ENCODE results near the gene MID2. TPM values are rescaled to one million over a fixed set of nuclear protein-coding genes. Genes with fewer than 3 reads are reported as not detected.

Gene MID2
- total and polyA plus RNA-seq, 2 experiments from 2014 or later = 0.84 to 2.1 TPM

- no peak for TF ChIP-seq REST (IDR thresholded peaks at IDR 0.05; ENCODE audit: unreplicated experiment)
- no peak for TF ChIP-seq CTCF (conservative IDR thresholded peaks at IDR 0.05; ENCODE audit: low read depth in 2 of 2)
Observed at GRCh38 chrX:107936434-107936730, 110.7 kb downstream of the MID2 start (continued).

GRCh38 chrX:107940095-107940494, 114.4 kb downstream of the MID2 start:
- H3K79me2 ChIP-seq (replicated peaks; ENCODE audit: insufficient read depth) = peaks cover 3% of the 10 kb centered on the region; the same call in 1 of the 2 replicates
- peaks cover 8% of the 10 kb centered on the region; the same call in 2 of the 3 replicates for H3K36me3 Mint-ChIP-seq (ENCODE audit: low read depth)
- no peaks in the 10 kb centered on the region for H3F3A ChIP-seq (replicated peaks; ENCODE audit: low read depth)
- no peak overlapping the region for H3K27ac ChIP-seq (ENCODE audit: low read depth)
- H3K4me2 ChIP-seq = no peak overlapping the region
- no peaks in the 10 kb centered on the region for H3K9me2 ChIP-seq (ENCODE audit: insufficient read depth)
- ATAC-seq (no peak), DNase-seq (ENCODE audit: low spot score) (no peak)
- H4K20me1 ChIP-seq (replicated peaks; ENCODE audit: insufficient read depth) = no peaks in the 10 kb centered on the region
- peaks cover 3% of the 10 kb centered on the region; the same call in 1 of the 3 replicates for H3K9me3 Mint-ChIP-seq
- H3K36me3 ChIP-seq (ENCODE audit: insufficient read depth) = peaks cover 6% of the 10 kb centered on the region; the same call in 1 of the 2 replicates
- peaks cover 8% of the 10 kb centered on the region; the same call in 2 of the 3 replicates for H3K4me1 Mint-ChIP-seq
- TF ChIP-seq ETS1 (IDR thresholded peaks at IDR 0.05) (no peak), CREB1 (CRISPR knock-in tag; IDR thresholded peaks at IDR 0.05; ENCODE audit: low read depth) (no peak), STAT1 (IDR thresholded peaks at IDR 0.05; ENCODE audit: unreplicated experiment) (no peak), EZH2 (IDR thresholded peaks at IDR 0.05; ENCODE audit: low read depth, unreplicated experiment) (no peak), CTCF (conservative IDR thresholded peaks at IDR 0.05; ENCODE audit: low read depth in 2 of 2) (no peak), NANOG (IDR thresholded peaks at IDR 0.05; ENCODE audit: borderline replicate concordance) (no peak), ZNF331 (CRISPR knock-in tag; IDR thresholded peaks at IDR 0.05; ENCODE audit: low read depth) (no peak)
- TF ChIP-seq, protein P1, sequence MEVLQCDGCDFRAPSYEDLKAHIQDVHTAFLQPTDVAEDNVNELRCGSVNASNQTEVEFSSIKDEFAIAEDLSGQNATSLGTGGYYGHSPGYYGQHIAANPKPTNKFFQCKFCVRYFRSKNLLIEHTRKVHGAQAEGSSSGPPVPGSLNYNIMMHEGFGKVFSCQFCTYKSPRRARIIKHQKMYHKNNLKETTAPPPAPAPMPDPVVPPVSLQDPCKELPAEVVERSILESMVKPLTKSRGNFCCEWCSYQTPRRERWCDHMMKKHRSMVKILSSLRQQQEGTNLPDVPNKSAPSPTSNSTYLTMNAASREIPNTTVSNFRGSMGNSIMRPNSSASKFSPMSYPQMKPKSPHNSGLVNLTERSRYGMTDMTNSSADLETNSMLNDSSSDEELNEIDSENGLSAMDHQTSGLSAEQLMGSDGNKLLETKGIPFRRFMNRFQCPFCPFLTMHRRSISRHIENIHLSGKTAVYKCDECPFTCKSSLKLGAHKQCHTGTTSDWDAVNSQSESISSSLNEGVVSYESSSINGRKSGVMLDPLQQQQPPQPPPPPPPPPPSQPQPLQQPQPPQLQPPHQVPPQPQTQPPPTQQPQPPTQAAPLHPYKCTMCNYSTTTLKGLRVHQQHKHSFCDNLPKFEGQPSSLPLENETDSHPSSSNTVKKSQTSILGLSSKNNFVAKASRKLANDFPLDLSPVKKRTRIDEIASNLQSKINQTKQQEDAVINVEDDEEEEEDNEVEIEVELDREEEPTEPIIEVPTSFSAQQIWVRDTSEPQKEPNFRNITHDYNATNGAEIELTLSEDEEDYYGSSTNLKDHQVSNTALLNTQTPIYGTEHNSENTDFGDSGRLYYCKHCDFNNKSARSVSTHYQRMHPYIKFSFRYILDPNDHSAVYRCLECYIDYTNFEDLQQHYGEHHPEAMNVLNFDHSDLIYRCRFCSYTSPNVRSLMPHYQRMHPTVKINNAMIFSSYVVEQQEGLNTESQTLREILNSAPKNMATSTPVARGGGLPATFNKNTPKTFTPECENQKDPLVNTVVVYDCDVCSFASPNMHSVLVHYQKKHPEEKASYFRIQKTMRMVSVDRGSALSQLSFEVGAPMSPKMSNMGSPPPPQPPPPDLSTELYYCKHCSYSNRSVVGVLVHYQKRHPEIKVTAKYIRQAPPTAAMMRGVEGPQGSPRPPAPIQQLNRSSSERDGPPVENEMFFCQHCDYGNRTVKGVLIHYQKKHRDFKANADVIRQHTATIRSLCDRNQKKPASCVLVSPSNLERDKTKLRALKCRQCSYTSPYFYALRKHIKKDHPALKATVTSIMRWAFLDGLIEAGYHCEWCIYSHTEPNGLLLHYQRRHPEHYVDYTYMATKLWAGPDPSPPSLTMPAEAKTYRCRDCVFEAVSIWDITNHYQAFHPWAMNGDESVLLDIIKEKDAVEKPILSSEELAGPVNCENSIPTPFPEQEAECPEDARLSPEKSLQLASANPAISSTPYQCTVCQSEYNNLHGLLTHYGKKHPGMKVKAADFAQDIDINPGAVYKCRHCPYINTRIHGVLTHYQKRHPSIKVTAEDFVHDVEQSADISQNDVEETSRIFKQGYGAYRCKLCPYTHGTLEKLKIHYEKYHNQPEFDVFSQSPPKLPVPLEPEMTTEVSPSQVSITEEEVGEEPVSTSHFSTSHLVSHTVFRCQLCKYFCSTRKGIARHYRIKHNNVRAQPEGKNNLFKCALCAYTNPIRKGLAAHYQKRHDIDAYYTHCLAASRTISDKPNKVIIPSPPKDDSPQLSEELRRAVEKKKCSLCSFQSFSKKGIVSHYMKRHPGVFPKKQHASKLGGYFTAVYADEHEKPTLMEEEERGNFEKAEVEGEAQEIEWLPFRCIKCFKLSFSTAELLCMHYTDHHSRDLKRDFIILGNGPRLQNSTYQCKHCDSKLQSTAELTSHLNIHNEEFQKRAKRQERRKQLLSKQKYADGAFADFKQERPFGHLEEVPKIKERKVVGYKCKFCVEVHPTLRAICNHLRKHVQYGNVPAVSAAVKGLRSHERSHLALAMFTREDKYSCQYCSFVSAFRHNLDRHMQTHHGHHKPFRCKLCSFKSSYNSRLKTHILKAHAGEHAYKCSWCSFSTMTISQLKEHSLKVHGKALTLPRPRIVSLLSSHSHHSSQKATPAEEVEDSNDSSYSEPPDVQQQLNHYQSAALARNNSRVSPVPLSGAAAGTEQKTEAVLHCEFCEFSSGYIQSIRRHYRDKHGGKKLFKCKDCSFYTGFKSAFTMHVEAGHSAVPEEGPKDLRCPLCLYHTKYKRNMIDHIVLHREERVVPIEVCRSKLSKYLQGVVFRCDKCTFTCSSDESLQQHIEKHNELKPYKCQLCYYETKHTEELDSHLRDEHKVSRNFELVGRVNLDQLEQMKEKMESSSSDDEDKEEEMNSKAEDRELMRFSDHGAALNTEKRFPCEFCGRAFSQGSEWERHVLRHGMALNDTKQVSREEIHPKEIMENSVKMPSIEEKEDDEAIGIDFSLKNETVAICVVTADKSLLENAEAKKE (CRISPR knock-in tag; IDR thresholded peaks at IDR 0.05) = no peak
- H3K4me3 ChIP-seq = no peak overlapping the region
- no peak overlapping the region for H2AFZ ChIP-seq
- H3K27ac Mint-ChIP-seq = peak overlapping the region; percentile 24; the same call in 1 of the 2 replicates
- H3K27me3 Mint-ChIP-seq (ENCODE audit: insufficient read depth, low read depth, poor library complexity) = peaks cover 4% of the 10 kb centered on the region
- peaks cover 8% of the 10 kb centered on the region; the same call in 1 of the 2 replicates for H3K4me1 ChIP-seq (ENCODE audit: insufficient read depth)
- no peaks in the 10 kb centered on the region for H3K27me3 ChIP-seq (ENCODE audit: insufficient read depth)
- H3K4me3 Mint-ChIP-seq = no peak overlapping the region
